GM18858 (cell line): ENCODE results near the gene ACBD6.
"Not testable (repeated sequence)": the region's sequence is repeated elsewhere in the genome, so short reads cannot be mapped to it uniquely, and the experiment has no call there.

Experiments used
- ATAC-seq: cut with Tn5 transposase; IDR thresholded peaks from one replicate; pipeline ENCODE4 v1.9.1; 2021; ENCODE audit not compliant: unreplicated experiment

ACBD6 gene

GRCh38 chr1:180494370-180494769, 8.0 kb downstream of the ACBD6 start:
- ATAC-seq = no peak

DNA sequence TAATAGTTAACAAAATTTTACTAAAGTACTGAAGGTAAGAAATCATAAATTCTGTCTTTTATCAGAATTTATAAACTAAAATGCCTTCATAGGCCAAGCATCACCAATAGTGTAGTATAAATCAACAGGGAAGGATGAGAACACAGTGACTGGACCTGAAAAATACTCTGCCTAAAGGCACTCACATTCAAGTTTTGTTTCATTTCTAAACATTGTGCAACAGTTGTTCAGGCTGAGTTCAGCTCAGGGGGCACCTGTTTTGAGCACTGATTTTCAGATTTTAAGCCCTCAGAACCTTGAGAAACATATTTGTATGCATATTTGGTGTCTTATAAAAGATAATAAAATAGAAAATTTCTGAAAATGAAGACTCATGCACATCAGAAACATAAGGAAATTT, 12.4 kb downstream of the ACBD6 start:
- no peak for ATAC-seq

DNA sequence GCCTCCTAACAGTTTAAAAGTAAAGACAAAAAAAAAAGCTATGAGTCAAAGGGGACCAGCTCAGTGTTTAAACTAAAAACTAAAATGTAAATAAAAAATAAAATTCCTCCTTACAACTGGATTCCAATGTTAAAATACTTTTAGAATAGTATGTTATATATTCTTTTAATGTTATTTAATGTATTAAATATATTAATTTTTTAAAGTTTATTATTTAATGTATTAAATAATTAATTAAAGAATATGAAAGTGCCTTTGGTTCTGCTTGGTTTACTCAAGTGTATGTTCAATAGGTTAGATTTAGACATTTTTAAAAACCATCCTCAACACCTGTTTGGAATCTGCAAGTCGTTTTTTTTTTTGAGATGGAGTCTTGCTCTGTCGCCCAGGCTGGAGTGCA, 13.1 kb downstream of the ACBD6 start:
- no peak for ATAC-seq

- no peak for ATAC-seq
These were observed 13.7 kb downstream of the ACBD6 start for GRCh38 chr1:180488661-180489060.

DNA sequence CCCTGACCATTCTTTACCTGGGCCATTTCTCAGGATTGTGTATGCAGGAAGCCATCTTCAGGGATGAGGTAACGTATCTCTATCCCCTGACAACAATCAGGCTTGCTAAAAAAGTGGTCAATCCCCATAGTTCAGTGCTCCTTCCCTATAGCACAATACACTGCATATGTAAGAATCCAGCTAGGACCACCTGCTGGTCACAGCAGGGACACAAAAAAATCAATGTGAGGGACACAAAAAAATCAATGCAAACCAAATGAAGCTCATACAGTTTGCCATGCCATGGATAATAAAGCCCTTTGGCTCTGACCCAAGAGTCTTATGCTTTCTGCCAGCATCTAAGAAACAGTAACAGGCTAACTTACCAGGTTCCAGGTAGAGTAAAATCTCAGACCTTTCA, 16.3 kb downstream of the ACBD6 start:
- no peak for ATAC-seq

DNA sequence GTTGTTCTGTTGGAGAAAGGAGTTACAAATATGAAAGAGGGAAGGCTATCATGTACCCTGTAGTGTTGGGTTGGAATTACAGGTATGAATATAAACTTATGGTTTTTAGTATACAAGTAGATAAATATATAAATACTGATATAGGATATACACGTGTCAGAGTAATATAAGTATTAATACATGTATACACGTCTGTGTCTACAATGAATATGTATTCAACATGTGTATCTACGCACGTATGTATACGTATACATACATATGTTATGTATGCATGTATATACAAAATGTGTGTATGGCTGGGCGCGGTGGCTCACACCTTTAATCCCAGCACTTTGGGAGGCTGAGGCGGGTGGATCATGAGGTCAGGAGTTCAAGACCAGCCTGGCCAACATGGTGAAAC, 17.9 kb downstream of the ACBD6 start:
- no peak for ATAC-seq

- ATAC-seq = no peak
These were observed 19.7 kb downstream of the ACBD6 start for GRCh38 chr1:180482425-180483275.

GRCh38 chr1:180470031-180470430, 32.3 kb downstream of the ACBD6 start:
- no peak for ATAC-seq

DNA sequence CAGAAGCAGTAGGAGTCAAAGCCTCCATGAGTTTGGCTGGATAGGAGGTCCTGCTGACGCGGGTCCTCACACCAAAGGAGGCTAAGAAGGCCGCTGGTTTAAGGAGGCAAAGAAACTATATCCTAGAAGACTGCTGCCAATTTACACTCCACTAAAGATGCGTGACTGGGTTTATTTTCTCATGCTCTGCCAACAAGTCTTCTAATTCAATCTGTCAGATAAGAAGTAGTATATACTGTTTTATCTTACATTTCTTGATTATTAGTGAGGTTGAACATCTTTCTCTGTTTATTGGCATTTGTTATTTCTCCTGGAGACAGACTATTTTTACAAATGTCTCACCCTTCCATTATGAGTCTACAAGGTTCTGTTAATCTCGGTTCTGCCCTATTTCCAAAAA, 34.1 kb downstream of the ACBD6 start:
- no peak for ATAC-seq

DNA sequence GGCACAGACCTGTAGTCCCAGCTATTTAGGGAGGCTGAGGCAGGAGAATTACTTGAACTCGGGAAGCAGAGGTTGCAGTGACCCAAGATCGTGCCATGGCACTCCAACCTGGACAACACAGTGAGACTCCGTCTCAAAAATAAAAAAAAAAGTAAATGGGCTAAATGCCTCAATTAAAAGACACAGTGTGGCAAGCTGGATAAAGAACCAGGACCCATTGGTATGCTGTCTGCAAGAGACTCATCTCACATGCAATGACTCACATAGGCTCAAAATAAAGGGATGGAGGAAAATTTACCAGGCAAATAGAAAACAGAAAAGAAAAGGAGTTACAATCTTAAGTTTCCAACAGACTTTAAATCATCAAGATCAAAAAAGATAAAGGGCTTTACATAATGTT, 40.3 kb downstream of the ACBD6 start:
- ATAC-seq = no peak

GRCh38 chr1:180461682-180462081, 40.7 kb downstream of the ACBD6 start:
- not testable (repeated sequence) for ATAC-seq

DNA sequence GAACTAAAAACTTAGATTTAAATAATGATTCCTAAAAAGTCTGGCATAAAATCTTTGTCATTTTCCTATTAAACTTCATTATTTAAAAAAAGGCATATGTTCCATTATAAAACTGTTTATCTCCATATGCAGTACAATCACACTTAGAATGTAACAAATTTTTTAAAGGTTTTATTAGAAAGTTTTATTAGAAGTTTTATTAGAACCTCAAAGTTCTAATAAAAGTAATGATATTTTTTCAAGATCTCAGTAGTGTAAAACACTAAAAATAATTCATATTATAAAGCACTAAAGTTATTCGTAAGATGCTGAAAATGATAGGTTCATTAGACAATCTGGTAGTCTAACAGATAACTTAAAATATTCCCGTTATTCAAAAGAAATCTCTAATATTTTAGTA, 43.6 kb downstream of the ACBD6 start:
- no peak for ATAC-seq

GRCh38 chr1:180456191-180456590, 46.2 kb downstream of the ACBD6 start:
- no peak for ATAC-seq

DNA sequence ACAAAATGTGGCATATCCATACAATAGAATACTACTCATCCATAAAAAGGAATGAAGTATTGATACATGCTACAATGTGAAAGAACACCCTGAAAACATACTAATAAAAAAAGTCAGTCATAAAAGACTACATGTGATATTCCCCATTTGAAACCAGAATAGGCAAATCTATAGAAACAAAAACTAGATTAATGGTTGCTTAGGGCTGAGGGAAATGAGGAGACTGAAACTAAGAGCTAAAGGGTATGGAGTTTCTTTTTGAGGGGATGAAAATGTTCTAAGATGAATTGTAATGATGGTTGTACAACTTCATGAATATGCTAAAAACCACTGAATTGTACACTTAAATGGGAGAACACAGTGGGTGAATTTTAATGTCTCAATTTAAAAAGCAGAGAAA, 50.9 kb downstream of the ACBD6 start:
- no peak for ATAC-seq

DNA sequence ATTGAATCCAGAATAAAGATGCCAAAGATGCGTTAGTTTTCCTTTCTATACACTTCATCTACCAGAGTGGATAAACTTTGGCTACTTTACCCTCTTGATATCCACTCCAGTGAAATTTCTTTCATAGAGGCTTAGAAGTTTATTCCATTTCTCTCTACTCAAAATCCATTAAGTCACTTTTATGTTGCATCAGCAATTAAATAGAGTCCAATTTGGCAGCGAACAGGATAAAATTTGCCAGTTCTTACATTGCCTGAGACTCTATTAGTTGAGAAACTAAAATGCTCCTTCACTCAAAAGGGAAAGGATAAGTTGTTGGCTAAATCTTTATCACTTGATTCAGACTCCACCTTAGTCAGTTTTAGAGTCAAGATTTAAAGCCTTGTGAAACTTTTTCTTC, 57.9 kb downstream of the ACBD6 start:
- ATAC-seq = no peak

GRCh38 chr1:180440335-180440734, 62.0 kb downstream of the ACBD6 start:
- no peak for ATAC-seq

- no peak for ATAC-seq
These were observed 66.8 kb downstream of the ACBD6 start for GRCh38 chr1:180435566-180435965.

- no peak for ATAC-seq
These were observed 68.5 kb downstream of the ACBD6 start for GRCh38 chr1:180433873-180434272.

DNA sequence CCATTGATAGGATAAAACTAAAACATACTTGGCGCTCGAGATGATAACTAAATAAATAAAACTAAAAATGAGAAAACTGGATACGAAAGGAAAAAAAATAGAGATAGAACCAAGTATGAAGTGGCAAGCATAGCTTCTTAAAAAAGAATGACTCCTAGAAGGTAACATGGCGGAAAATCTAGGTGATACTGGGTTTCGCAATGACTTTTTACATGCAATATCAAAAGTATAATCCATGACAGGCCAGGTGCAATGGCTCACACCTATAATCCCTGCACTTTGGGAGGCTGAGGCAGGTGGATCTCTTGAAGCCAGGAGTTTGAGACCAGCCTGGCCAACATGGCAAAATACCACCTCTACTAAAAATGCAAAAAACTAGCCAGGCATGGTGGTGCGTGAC, 70.7 kb downstream of the ACBD6 start:
- no peak for ATAC-seq

DNA sequence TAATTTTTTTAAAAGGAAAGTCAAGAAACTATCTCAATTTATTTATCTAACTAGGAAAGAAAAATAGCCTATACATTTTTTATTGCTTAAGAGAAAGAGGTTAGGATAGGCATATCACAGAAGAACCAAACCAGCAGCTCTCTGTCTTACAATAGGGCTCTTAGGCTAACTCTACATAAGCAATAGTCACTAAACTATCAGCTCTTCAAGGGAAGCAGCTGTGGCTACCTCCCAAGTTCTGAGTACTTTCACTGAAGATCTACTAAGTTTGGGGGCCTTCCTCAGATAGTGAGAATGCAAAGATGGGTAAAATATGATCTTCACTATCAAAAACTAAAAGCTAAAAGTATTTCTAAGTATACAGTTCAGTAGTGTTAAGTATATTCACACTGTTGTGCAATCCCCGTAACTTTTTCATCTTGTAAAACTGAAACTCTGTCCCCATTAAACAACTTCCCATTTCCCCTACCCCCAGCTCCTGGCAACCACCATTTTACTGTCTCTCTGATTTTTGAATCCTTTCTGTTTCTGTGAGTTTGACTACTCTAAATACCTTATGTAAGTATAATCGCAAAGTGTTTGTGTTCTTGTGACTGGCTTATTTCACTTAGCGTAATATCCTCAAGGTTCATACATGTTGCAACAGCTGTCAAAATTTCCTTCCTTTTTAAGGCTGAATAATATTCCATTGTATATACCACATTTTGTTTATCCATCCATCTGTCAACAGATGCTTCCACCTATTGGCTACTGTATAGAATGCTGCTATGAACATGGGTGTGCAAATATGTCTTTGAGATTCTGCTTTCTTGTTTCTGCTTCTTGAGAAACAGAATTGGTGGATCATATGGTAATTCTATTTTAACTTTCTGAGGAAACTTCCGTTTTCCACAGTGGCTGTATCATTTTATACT, 73.3 kb downstream of the ACBD6 start:
- no peak for ATAC-seq

GRCh38 chr1:180425952-180426351, 76.4 kb downstream of the ACBD6 start:
- no peak for ATAC-seq

DNA sequence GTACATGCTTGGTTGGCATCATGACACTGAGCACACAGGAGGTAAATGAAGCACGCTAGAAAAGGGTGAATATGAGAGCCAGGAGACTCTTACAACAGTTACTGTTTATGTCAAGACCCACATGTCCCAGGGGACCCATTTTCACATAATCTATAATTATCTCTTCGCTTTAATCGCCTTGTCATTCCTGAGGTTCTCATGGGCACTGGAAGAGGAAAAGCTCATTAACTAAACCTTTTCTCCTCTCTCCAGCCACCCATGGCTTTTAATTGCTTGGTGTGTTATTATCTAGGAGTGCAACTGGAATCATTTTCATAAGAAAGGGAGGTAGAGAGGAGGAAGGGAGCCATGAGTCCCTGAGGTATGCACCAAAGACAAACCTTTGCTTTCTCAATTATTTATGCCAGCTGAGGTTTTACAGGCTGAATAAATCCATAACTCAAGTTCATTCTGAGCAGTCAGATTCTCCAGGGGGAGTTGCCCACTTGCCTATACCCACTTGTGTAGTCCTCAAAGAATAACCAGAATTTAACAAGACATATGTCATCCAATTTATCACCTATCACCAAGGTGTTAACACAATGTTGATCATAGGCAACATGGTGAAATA, 77.4 kb downstream of the ACBD6 start:
- no peak for ATAC-seq
